ENCODE results near the gene HDGF.

HDGF gene

GRCh38 chr1:156708218-156708661 is 43.2 kb downstream of the HDGF start:
- TF ChIP-seq, protein P1, sequence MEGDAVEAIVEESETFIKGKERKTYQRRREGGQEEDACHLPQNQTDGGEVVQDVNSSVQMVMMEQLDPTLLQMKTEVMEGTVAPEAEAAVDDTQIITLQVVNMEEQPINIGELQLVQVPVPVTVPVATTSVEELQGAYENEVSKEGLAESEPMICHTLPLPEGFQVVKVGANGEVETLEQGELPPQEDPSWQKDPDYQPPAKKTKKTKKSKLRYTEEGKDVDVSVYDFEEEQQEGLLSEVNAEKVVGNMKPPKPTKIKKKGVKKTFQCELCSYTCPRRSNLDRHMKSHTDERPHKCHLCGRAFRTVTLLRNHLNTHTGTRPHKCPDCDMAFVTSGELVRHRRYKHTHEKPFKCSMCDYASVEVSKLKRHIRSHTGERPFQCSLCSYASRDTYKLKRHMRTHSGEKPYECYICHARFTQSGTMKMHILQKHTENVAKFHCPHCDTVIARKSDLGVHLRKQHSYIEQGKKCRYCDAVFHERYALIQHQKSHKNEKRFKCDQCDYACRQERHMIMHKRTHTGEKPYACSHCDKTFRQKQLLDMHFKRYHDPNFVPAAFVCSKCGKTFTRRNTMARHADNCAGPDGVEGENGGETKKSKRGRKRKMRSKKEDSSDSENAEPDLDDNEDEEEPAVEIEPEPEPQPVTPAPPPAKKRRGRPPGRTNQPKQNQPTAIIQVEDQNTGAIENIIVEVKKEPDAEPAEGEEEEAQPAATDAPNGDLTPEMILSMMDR (IDR thresholded peaks at IDR 0.05; ENCODE audit: insufficient read depth, low read length, missing control alignments): no peak
- CTCF ChIA-PET: interaction anchor here (0.7 to 49.8 kb wide), 6 partner anchors 9 to 152 kb away, joined by 3 to 2951 read pairs (median 4); partner anchors contain the start of genes CRABP2, ISG20L2, METTL25B and NES
- no peak for DNase-seq (ENCODE audit: low read depth, low spot score)
- POLR2A ChIA-PET: interaction anchor here (1.4 kb wide), 1 partner anchor 33 kb away, joined by 4 read pairs; no protein-coding TSS in a partner anchor
- no peak overlapping the region for H3K4me3 ChIP-seq (ENCODE audit: low read depth, low read length)

DNA sequence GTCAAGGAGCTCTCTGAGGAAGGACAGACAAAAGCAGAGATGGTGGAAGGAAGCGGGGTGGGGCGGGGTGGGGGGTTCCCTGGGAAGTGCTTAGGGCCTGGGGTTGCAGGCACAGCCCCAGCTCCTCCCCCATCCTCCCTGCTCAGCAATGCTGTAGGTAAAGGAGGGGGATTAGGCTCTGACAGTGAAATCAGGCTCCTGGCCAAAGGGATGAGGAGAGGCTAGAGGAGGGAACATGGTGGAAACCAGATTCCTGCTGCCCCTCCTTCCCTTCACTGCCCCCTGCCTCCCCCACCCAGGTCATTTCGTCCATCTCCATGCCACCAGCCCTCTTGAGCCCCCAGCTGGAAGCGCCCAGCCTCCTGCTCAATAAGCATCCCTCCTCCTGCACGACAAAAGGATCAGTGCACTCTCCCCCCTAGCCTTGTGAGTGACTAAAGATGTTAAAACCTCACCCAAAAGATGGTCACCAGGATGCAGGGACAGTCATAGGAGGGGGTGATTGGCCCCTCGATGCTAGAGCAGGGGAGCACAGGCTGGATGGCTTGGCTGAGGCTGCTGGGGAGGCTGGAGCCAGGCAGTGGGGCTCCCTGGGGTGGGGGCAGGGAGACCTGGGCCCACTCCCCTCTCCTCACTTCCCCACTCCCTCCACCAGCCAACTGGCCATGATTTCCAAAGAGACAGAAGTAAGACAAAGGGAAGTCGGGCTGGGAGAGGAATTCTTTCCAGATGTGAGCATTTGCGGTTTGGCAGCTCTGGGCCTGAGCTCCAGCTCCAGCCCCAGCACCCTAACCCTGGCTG is 43.9 kb downstream of the HDGF start:
- POLR2A ChIA-PET: interaction anchor here (1.1 to 1.4 kb wide), 2 partner anchors 21 to 34 kb away, joined by 3 to 4 read pairs; partner anchors contain the start of genes ISG20L2 and METTL25B
- TF ChIP-seq, protein P1 (IDR thresholded peaks at IDR 0.05; ENCODE audit: insufficient read depth, low read length, missing control alignments): no peak
- DNase-seq (ENCODE audit: low read depth, low spot score): no peak
- no peak overlapping the region for H3K4me3 ChIP-seq (ENCODE audit: low read depth, low read length)
- CTCF ChIA-PET: interaction anchor here (0.5 to 49.8 kb wide), 16 partner anchors 10 to 220 kb away, joined by 3 to 2951 read pairs (median 4); partner anchors contain the start of genes CRABP2, ISG20L2, METTL25B and NES

GRCh38 chr1:156706657-156707416 is 44.6 kb downstream of the HDGF start:
- TF ChIP-seq, protein P1 (IDR thresholded peaks at IDR 0.05; ENCODE audit: insufficient read depth, low read length, missing control alignments): no peak
- ChIA-PET CTCF (interaction anchor here (0.5 to 49.8 kb wide), 19 partner anchors 11 to 220 kb away, joined by 3 to 2951 read pairs (median 4); partner anchors contain the start of genes CRABP2, ISG20L2, METTL25B and NES), POLR2A (interaction anchor here (0.6 to 2.5 kb wide), 6 partner anchors 16 to 46 kb away, joined by 3 to 8 read pairs (median 4); partner anchors contain the start of genes HDGF, ISG20L2 and METTL25B)
- no peak for DNase-seq (ENCODE audit: low read depth, low spot score)
- peak overlapping the region; percentile 18 for H3K4me3 ChIP-seq (ENCODE audit: low read depth, low read length)

DNA sequence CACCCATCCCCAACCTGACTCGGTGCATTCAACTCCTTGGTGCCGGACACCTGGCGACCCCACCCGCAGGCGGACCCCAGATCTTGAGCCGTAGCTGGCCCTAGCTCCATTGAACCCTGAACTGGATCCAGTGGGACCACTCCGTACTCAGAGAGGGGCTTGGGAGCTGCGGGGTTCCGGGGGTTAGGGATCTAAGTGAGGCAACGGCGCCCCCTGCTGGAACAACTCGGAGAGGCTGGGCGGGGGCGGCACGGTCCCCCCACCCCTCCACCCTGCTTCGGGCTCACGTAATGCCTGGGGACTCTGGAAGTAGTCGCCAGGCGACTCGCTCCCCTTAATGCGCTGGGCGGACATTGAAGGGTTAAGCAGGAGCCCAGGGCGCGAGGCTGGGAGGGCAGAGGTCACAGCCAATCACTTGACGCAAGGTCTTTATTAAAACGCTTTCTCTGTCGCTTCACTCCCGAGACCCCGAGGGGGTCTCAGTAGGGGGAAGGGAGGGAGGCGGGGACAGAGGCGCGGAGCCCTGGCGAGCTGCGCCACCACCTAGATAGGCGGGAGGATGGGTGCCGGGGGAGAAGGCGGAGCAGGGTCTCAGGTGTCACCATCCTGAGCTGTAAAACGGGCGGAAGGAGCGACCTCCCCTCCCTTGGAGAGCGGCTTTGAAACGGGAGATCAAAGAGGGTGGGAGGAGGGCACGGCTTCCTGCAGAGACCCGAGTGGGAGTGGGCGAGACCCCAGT is 45.4 kb downstream of the HDGF start:
- TF ChIP-seq, protein P1 (IDR thresholded peaks at IDR 0.05; ENCODE audit: insufficient read depth, low read length, missing control alignments): peak; percentile 88
- peak overlapping the region; percentile 55 for H3K4me3 ChIP-seq (ENCODE audit: low read depth, low read length)
- ChIA-PET POLR2A (interaction anchor here (0.6 to 2.5 kb wide), 5 partner anchors 15 to 45 kb away, joined by 3 to 8 read pairs (median 3); partner anchors contain the start of gene HDGF), CTCF (interaction anchor here (0.6 to 49.8 kb wide), 22 partner anchors 11 to 211 kb away, joined by 3 to 2951 read pairs (median 4); partner anchors contain the start of genes CRABP2, HAPLN2, ISG20L2 and METTL25B)
- no peak for DNase-seq (ENCODE audit: low read depth, low spot score)

- ChIA-PET CTCF (interaction anchor here (0.7 to 49.8 kb wide), 15 partner anchors 11 to 212 kb away, joined by 3 to 2951 read pairs (median 6); partner anchors contain the start of genes CRABP2, HAPLN2, ISG20L2 and METTL25B), POLR2A (interaction anchor here (0.7 to 2.5 kb wide), 4 partner anchors 14 to 44 kb away, joined by 3 to 8 read pairs (median 4); no protein-coding TSS in a partner anchor)
- DNase-seq (ENCODE audit: low read depth, low spot score): no peak
- TF ChIP-seq, protein P1 (IDR thresholded peaks at IDR 0.05; ENCODE audit: insufficient read depth, low read length, missing control alignments): no peak
- H3K4me3 ChIP-seq (ENCODE audit: low read depth, low read length): peak within 1 kb of the TSS; percentile 55
These were observed 46.1 kb downstream of the HDGF start, which contains the start of gene CRABP2 for GRCh38 chr1:156705321-156705917. Gene CRABP2, minus strand, starts transcription at chr1:156705583. Its CDS starts 137 bp downstream, at chr1:156705446.

All from AG04449 (cell line).